HS-5 (cell line): ENCODE measurements around the gene CAPN12.
"Not testable (repeated sequence)": the region's sequence is repeated elsewhere in the genome, so short reads cannot be mapped to it uniquely, and the experiment has no call there.

Experiments
- DNase-seq: peaks from one replicate; pipeline ENCODE4 v3.0.0-alpha.2; 2012; ENCODE audit warnings: low read depth

Gene CAPN12

DNA sequence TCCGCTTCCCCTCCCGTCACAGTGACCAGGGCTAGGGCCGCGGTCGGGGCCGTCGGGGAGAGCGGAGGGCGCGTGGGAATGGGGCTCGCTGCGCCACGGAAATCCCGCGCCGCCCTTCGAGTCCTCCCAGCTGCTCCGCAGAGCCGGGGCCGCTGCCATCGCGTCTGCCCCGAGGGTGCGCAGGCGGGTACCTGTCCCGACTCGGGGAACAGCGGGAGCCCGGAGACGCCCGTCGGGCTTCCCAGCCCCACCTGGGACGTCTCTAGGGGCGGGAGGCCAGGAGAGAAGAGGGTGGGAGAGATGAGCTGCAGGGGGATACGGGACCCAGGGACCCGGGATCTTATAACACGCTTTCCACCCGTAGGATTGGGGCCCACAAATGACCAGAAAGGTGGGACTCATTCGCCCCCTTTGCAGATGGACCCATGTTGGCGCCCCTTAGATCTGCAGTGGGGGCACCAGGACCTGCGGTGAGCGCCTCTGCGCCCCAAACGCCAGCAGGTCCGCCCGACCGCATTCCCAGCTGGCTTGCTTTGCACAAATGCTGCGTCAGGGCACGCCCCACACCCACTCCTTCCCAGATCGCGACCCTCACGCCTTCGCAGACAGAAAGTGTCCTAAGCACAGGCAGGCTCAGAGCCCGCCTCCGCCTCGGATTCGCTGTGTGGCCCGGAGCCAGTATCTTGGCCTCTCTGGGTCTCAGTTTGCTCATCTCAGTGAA lies 26.1 kb upstream of the CAPN12 start:
- not testable (repeated sequence) for DNase-seq

GRCh38 chr19:38769635-38770211 lies 25.4 kb upstream of the CAPN12 start:
- no peak for DNase-seq

GRCh38 chr19:38766276-38767047 lies 22.2 kb upstream of the CAPN12 start:
- no peak for DNase-seq

GRCh38 chr19:38765214-38765613 lies 20.9 kb upstream of the CAPN12 start:
- no peak for DNase-seq

DNA sequence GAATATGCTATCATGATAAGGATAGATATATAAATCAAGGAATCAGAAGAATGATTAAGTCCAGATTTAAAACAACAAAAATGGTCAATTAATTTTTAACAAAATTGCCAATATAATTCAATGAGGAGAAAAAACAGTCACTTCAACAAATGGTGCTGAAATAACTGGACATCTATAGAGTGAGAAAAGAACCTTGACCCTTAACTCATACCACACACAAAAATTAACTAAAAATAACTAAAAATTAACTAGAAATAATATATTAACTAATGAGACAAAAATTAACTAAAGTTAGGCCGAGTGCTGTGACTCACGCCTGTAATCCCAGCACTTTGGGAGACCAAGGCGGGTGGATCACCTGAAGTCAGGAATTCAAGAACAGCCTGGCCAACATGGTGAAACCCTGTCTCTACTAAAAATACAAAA lies 19.5 kb upstream of the CAPN12 start:
- no peak for DNase-seq

- DNase-seq = not testable (repeated sequence)
These were observed 17.7 kb upstream of the CAPN12 start for GRCh38 chr19:38761884-38762389.

DNA sequence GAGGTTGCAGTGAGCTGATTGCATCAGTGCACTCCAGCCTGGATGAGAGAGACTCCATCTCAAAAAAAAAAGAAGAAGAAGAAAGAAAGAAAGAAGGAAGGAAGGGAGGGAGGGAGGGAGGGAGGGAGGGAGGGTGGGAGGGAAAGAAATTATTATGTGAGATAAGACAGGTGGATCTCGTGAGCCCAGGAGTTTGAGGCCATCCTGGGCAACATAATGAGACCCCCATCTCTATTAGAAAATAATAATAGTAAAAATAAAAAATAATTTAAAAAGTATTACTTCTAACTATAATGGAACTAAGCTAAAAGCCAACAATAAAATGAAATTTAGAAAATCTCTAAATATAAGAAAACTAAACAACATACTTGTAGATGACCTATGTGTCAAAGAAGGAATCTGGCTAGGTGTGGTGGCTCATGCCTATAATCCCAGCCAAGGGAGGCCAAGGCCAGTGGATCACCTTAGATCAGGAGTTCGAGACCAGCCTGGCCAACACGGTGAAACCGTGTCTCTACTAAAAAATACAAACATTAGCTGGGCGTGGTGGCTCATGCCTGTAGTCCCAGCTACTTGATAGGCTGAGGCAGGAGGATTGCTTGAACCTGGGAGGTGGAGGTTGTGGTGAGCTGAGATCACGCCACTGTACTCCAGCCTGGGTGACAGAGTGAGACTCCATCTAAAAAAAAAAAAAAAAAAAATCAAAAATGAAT lies 16.7 kb upstream of the CAPN12 start:
- not testable (repeated sequence) for DNase-seq

DNA sequence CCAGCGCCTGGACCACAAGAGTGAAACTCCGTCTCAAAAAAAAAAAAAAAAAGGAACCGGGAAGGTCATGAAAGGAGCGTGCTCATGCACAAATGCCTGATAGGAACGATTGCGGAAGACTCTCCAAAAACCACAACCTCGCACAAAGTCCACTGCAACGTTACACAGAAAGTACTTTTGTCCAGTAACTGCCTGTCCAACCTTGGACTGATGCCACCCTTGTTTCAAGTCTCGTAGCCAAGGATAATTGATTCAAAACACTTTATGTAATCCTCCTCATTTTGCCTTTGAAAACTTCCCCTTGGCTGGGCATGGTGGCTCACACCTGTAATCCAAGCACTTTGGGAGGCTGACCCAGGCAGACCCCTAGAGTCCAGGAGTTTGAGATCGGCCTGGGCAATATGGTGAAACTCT lies 15.3 kb upstream of the CAPN12 start:
- DNase-seq = no peak

DNA sequence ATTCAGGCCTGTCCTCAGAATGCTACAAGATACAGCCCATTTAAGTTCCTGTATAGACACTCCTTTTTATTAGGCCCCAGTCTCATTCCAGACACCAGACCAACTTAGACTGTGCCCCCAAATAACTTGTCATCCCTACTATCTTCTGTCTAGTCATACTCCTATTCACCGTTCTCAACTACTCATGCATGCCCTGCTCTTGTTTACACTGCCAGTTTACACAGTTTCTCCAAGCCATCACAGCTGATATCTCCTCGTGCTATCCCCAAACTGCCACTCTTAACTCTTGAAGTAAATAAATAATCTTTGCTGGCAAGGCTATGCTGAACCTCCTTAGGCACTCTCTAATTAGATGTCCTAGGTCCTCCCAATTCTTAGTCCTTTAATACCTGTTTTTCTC lies 9.9 kb upstream of the CAPN12 start:
- not testable (repeated sequence) for DNase-seq

GRCh38 chr19:38753783-38754182 lies 9.5 kb upstream of the CAPN12 start:
- not testable (repeated sequence) for DNase-seq

- DNase-seq = no peak
These were observed 1.0 kb upstream of the CAPN12 start for GRCh38 chr19:38745316-38745715.

- DNase-seq = no peak
These were observed 600 bp upstream of the CAPN12 start for GRCh38 chr19:38744874-38745273.

- no peak for DNase-seq
These were observed 628 bp downstream of the CAPN12 start for GRCh38 chr19:38743394-38744297.

GRCh38 chr19:38742906-38743305 lies 1.4 kb downstream of the CAPN12 start:
- DNase-seq = no peak

GRCh38 chr19:38742296-38742695 lies 2.0 kb downstream of the CAPN12 start:
- DNase-seq = no peak

DNA sequence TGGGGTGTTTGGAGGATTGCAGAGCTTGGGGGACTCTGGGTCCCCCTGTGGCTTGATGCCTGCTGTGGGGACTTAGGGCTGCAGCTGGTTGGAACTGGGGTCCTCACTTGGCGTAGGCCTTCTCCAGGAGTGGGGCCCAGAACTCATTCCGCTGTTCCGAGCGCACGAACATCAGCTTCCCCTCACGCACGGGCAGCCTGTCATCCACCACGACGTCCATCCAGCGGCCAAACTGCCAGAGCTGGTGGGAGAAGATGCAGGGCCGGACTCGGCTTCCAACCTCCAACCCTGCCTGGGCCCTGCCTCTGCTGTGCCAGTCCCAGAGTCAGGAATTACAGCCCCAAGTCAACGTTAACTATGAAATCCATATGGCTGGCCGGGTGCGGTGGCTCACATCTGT lies 2.6 kb downstream of the CAPN12 start:
- no peak for DNase-seq

- no peak for DNase-seq
These were observed 3.3 kb downstream of the CAPN12 start for GRCh38 chr19:38740932-38741331.

DNA sequence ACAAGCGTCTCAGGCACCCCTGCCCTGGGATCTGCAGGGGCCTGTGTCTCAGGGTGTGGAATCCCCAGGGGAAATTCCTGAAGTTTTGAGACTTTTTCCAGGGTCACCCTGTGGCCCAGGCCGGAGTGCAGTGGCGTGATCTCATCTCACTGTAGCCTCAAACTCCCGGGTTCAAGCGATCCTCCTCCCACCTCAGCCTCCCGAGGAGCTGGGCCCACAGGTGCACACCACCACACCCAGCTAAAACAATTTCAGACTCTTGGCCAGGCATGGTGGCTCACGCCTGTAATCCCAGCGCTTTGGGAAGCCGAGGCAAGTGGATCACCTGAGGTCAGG lies 4.0 kb downstream of the CAPN12 start:
- DNase-seq = no peak

DNA sequence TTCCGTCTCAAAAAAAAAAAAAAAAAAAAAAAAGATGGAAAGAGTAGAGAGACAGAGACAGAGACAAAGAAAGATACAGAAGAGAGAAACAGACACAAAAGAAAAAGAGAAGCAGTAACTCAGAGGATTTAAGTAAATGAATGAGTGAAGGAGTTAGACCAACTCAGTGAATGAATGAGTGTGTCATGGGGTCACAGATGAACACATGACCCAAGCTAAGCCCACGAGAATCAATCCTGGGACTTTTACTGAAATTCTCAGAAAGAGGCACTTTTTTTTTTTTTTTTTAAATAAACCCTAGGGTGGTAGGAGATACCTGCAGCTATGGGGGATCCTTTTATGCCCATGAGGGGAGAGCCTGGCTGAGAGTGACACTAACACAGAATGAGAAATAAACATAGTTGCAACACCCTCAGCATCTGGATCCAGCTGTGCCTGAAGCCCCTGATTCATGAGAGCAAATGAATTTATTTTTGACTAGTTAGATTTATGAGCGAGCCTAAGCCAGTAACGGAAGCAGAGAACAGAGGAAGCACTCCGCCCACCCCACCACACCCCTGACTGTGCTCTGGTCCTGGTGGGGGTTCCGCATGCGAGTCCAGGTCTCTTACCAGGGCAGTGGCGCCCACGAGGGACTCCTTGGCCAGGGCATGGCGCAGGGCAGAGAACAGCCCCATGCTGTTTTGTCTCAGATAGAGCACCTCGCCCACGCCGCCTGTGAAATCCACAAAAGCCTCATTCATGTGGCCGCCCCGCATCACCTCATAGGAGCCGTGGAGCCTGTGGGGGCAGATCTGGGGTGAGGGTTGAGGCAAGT lies 4.6 kb downstream of the CAPN12 start:
- DNase-seq = no peak

- no peak for DNase-seq
These were observed 6.1 kb downstream of the CAPN12 start for GRCh38 chr19:38737921-38738737.
